A549 (cell line): ENCODE data around the gene MYT1. TPM values are rescaled to one million over a fixed set of nuclear protein-coding genes. Genes with fewer than 3 reads are reported as not detected.
"Not testable (repeated sequence)": the region's sequence is repeated elsewhere in the genome, so short reads cannot be mapped to it uniquely, and the experiment has no call there.

Experiments used
- ATAC-seq, 2 experiments: fragments of 200-7000 bp in 1 of 2; fragments of >200 bp in 1 of 2; cut with Nextera tagmentation in 1 of 2; cut with Tn5 transposase in 1 of 2; 3 replicates each; pipeline versions ENCODE4 v1.8.0 to v1.9.1; 2018 to 2020; ENCODE audit warnings: mild to moderate bottlenecking in 1 of 2, moderate library complexity in 1 of 2
- CTCF ChIA-PET: fragments of 300-600 bp; sonication (Branson Sonifier 250); formaldehyde crosslinking; extraction: SDS; loops from one replicate; lab custom pipeline; 2021; ENCODE audit warnings: antibody characterized with exemption, inconsistent platforms; lab: Yijun Ruan, JAX
- POLR2A ChIA-PET: fragments of 350-600 bp; formaldehyde crosslinking; extraction: SDS; loops from one replicate; lab custom pipeline; 2021; ENCODE audit warnings: antibody characterized with exemption, inconsistent platforms; lab: Yijun Ruan, JAX
- DNase-seq, 2 experiments: peaks; one replicate each; pipeline versions ENCODE4 v3.0.0 to v3.0.0-alpha.2; 2011 to 2016; ENCODE audit warnings: low read depth in 1 of 2, low spot score in 1 of 2
- FAIRE-seq: peaks from 2 replicates; lab custom pipeline; 2011; peaks lifted over from hg19 to GRCh38; lab: Jason Lieb, UNC
- H3K27ac ChIP-seq, 2 experiments: fragments of >200 bp; sonication (Bioruptor Twin); formaldehyde crosslinking; 3 replicates each; pipeline ENCODE4 v1.5.1; 2016 to 2017
- H3K4me1 ChIP-seq: fragments of >200 bp; sonication (Bioruptor Twin); formaldehyde crosslinking; 3 replicates; pipeline ENCODE4 v1.6.1; 2016
- H3K4me2 ChIP-seq: fragments of >200 bp; sonication (Bioruptor Twin); formaldehyde crosslinking; 3 replicates; pipeline ENCODE4 v1.6.1; 2016
- H3K4me3 ChIP-seq: fragments of >200 bp; sonication (Bioruptor Twin); formaldehyde crosslinking; 3 replicates; pipeline ENCODE4 v1.5.1; 2016
- H3K9me3 ChIP-seq: fragments of >200 bp; sonication (Bioruptor Twin); formaldehyde crosslinking; 3 replicates; pipeline ENCODE4 v1.6.1; 2016
- BHLHE40 ChIP-seq: IDR thresholded peaks from 2 replicates; pipeline ENCODE4 v1.6.1; 2012; ENCODE audit warnings: low read depth, low read length, inconsistent platforms
- CBX8 ChIP-seq: fragments of 200-600 bp; sonication (generic); IDR thresholded peaks from 2 replicates; pipeline ENCODE4 v1.6.1; 2016
- CEBPB ChIP-seq, 2 experiments: fragments of >200 bp in 1 of 2; sonication (Bioruptor Twin) in 1 of 2; formaldehyde crosslinking in 1 of 2; IDR thresholded peaks; 2 replicates each; pipeline ENCODE4 v1.6.1; 2012 to 2016
- CHD4 ChIP-seq: fragments of 200-600 bp; sonication (generic); IDR thresholded peaks from 2 replicates; pipeline ENCODE4 v1.6.1; 2016; ENCODE audit warnings: antibody characterized with exemption, mild to moderate bottlenecking, borderline replicate concordance
- CTCF ChIP-seq: fragments of >200 bp; sonication (Bioruptor Twin); formaldehyde crosslinking; IDR thresholded peaks from 3 replicates; pipeline ENCODE4 v1.5.1; 2016
- E2F6 ChIP-seq: IDR thresholded peaks from 2 replicates; pipeline ENCODE4 v1.6.1; 2012; ENCODE audit warnings: low read depth, borderline replicate concordance
- EHF ChIP-seq: fragments of 250-450 bp; sonication (Bioruptor Pico); IDR thresholded peaks from 2 replicates; pipeline ENCODE4 v1.5.0; 2020; ENCODE audit warnings: mild to moderate bottlenecking
- ELK1 ChIP-seq: fragments of 150-350 bp; IDR thresholded peaks from 2 replicates; pipeline ENCODE4 v1.6.1; 2014; ENCODE audit warnings: low read depth, mild to moderate bottlenecking, low read length
- FOSB ChIP-seq: fragments of 250-450 bp; sonication (Bioruptor Pico); IDR thresholded peaks from 2 replicates; pipeline ENCODE4 v1.5.0; 2020; ENCODE audit warnings: mild to moderate bottlenecking, moderate library complexity
- HDAC2 ChIP-seq: fragments of 200-600 bp; sonication (generic); IDR thresholded peaks from 2 replicates; pipeline ENCODE4 v1.6.1; 2016
- JUN ChIP-seq, 2 experiments: fragments of >200 bp; sonication (Bioruptor Twin); formaldehyde crosslinking; IDR thresholded peaks; 2 replicates in 1 of 2; 3 replicates in 1 of 2; pipeline ENCODE4 v1.6.1; 2016 to 2017
- KDM1A ChIP-seq: fragments of 200-600 bp; sonication (generic); IDR thresholded peaks from 2 replicates; pipeline ENCODE4 v1.6.1; 2016; ENCODE audit warnings: low read depth, mild to moderate bottlenecking
- MAFK ChIP-seq: fragments of 450-650 bp; IDR thresholded peaks from 2 replicates; pipeline ENCODE4 v1.6.1; 2014; ENCODE audit not compliant: partially characterized antibody
- MAX ChIP-seq: IDR thresholded peaks from 2 replicates; pipeline ENCODE4 v1.6.1; 2012
- NFE2L2 ChIP-seq: fragments of 150-350 bp; conservative IDR thresholded peaks from 2 replicates; pipeline ENCODE4 v1.6.1; 2014; ENCODE audit warnings: low read length
- NR3C1 ChIP-seq: fragments of >200 bp; sonication (Bioruptor Twin); formaldehyde crosslinking; IDR thresholded peaks from 3 replicates; pipeline ENCODE4 v1.6.1; 2017
- PBX3 ChIP-seq: IDR thresholded peaks from 2 replicates; pipeline ENCODE4 v1.6.1; 2012
- POLR2A ChIP-seq: IDR thresholded peaks from 2 replicates; pipeline ENCODE4 v1.6.1; 2012; ENCODE audit warnings: mild to moderate bottlenecking, low read length
- RAD21 ChIP-seq, 2 experiments: fragments of >200 bp in 1 of 2; sonication (Bioruptor Twin) in 1 of 2; formaldehyde crosslinking in 1 of 2; IDR thresholded peaks in 1 of 2; conservative IDR thresholded peaks in 1 of 2; 2 replicates in 1 of 2; 3 replicates in 1 of 2; pipeline ENCODE4 v1.6.1; 2012 to 2018; ENCODE audit warnings: inconsistent platforms in 1 of 2
- RCOR1 ChIP-seq: fragments of 150-350 bp; IDR thresholded peaks from 2 replicates; pipeline ENCODE4 v1.6.1; 2014; ENCODE audit warnings: antibody characterized with exemption, low read length, low read depth
- REST ChIP-seq: fragments of 200-600 bp; sonication (generic); IDR thresholded peaks from 2 replicates; pipeline ENCODE4 v1.6.1; 2016; ENCODE audit warnings: antibody characterized with exemption, mild to moderate bottlenecking, moderate library complexity
- ZFP36 ChIP-seq: fragments of 450-650 bp; IDR thresholded peaks from 2 replicates; pipeline ENCODE4 v1.6.1; 2014; ENCODE audit warnings: borderline replicate concordance; ENCODE audit not compliant: partially characterized antibody
- ZSCAN20 ChIP-seq: fragments of 250-450 bp; sonication (Bioruptor Pico); IDR thresholded peaks from 2 replicates; pipeline ENCODE4 v1.8.0; 2022; ENCODE audit warnings: mild to moderate bottlenecking, moderate library complexity
- WGBS: methylation state at CpG from one replicate; pipeline ENCODE4 v1.1.6; 2017; ENCODE audit errors: missing lambda C conversion rate; 5-methylcytosine and 5-hydroxymethylcytosine counted together
- polyA plus RNA-seq, 4 experiments: library from polyadenylated mRNA; depleted of rRNA in 3 of 4; stranded (reverse); fragments of >200 nt; fragmentation: RNase III in 1 of 4; extraction: RNeasy Plus Mini Kit Qiagen cat#74134 plus additional on column Dnase treatment in 1 of 4; gene quantifications; 2 replicates in 3 of 4; 3 replicates in 1 of 4; pipeline ENCODE4 v1.2.3, GENCODE V29; 2011 to 2017

Gene MYT1
- polyA plus RNA-seq, 2 of the 4 experiments (the other 2 are of a cell fraction) = 0.21 to 0.22 TPM

- TF ChIP-seq NR3C1 = no peak
- TF ChIP-seq JUN (IDR thresholded peaks at IDR 0.05) = no peak
Observed at GRCh38 chr20:64131406-64131805, 32.8 kb upstream of the MYT1 start (continued).

GRCh38 chr20:64133951-64134407, 30.3 kb upstream of the MYT1 start:
- FAIRE-seq = no peak
- Histone ChIP-seq H3K4me2 (no peak overlapping the region), H3K9me3 (no peaks in the 10 kb centered on the region; the same call in 2 of the 3 replicates), H3K27ac (no peak overlapping the region), H3K4me3 (no peak overlapping the region), H3K4me1 (no peaks in the 10 kb centered on the region)
- no peak for DNase-seq
- POLR2A ChIA-PET = no interaction called here
- TF ChIP-seq RAD21 (conservative IDR thresholded peaks at IDR 0.05 in 1 of 2, IDR thresholded peaks at IDR 0.05 in 1 of 2) (peak; percentile 18 to 28; a peak in 2 of 5 replicates), RCOR1 (no peak), BHLHE40 (no peak), CTCF (0 out of 3 replicates have a peak, but pooled peaks have one; percentile 8), ELK1 (no peak), PBX3 (no peak)
- CTCF ChIA-PET = interaction anchor here (0.6 kb wide), 1 partner anchor 15 kb away, joined by 3 read pairs; no protein-coding TSS in a partner anchor
- WGBS = 4% methylated on average over 8 of the region's 8 CpGs
- no peak for ATAC-seq

- ATAC-seq, H3K4me3 ChIP-seq, H3K9me3 ChIP-seq, DNase-seq, POLR2A ChIA-PET, CTCF ChIA-PET, H3K4me1 ChIP-seq, H3K4me2 ChIP-seq, H3K27ac ChIP-seq, FAIRE-seq: not testable (repeated sequence)
- WGBS = 54% methylated on average over 20 of the region's 20 CpGs
Observed at GRCh38 chr20:64134744-64135143, 29.5 kb upstream of the MYT1 start.

- 62% methylated on average over 26 of the region's 32 CpGs for WGBS
- H3K4me1 ChIP-seq = no peaks in the 10 kb centered on the region
- TF ChIP-seq ZSCAN20 (no peak), CBX8 (no peak), E2F6 (no peak), REST (no peak), CEBPB (IDR thresholded peaks at IDR 0.05) (no peak), MAFK (no peak), ZFP36 (no peak), EHF (CRISPR knock-in tag) (no peak), KDM1A (no peak), HDAC2 (no peak), MAX (no peak), FOSB (CRISPR knock-in tag) (no peak), CHD4 (no peak), POLR2A (no peak), NFE2L2 (no peak)
Observed at GRCh38 chr20:64136004-64136710, 28.1 kb upstream of the MYT1 start.

More at GRCh38 chr20:64136004-64136710, 28.1 kb upstream of the MYT1 start:
- no peak for ATAC-seq
- ChIA-PET CTCF (no interaction called here), POLR2A (interaction anchor here (0.5 kb wide), 1 partner anchor 138 kb away, joined by 3 read pairs; no protein-coding TSS in a partner anchor)
- DNase-seq = no peak
- Histone ChIP-seq H3K27ac (no peak overlapping the region), H3K4me3 (no peak overlapping the region), H3K9me3 (no peaks in the 10 kb centered on the region), H3K4me2 (no peak overlapping the region)
- no peak for FAIRE-seq
